ENCODE measurements around the gene SIAH1.
"Not testable (repeated sequence)": the region's sequence is repeated elsewhere in the genome, so short reads cannot be mapped to it uniquely, and the experiment has no call there.

Gene SIAH1

GRCh38 chr16:48366165-48367093, 18.8 kb downstream of the SIAH1 start:
- peak; percentile 91 for DNase-seq (ENCODE audit: low spot score)

DNA sequence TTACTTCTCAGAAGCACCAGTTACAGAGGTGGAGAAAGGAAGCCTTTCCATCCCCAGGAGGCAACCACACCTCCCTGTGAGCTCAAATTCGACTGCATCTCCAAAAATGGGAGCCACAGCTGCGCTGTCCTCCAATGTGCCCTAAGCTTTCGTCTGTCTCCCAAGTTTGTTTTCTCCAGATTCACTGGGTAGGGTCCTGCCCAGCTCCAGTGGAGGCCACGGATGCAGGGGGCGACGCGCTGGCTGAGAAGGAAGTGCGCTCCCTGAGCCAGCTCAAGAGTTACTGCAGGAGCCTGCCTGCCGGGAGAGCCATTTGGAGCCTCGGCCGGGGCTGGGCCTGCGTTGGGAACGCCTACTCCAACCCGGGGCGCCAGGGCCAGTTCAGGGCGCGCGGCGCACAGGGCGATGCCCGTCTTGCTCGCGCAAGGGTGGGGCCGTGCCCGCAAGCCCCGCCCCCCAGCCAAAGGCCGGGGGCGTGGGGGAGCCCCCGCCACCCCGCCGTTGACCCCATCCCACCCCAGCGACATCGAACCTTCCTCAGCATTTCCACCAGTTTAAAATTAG, 19.5 kb downstream of the SIAH1 start:
- peak; percentile 88 for DNase-seq (ENCODE audit: low spot score)

DNA sequence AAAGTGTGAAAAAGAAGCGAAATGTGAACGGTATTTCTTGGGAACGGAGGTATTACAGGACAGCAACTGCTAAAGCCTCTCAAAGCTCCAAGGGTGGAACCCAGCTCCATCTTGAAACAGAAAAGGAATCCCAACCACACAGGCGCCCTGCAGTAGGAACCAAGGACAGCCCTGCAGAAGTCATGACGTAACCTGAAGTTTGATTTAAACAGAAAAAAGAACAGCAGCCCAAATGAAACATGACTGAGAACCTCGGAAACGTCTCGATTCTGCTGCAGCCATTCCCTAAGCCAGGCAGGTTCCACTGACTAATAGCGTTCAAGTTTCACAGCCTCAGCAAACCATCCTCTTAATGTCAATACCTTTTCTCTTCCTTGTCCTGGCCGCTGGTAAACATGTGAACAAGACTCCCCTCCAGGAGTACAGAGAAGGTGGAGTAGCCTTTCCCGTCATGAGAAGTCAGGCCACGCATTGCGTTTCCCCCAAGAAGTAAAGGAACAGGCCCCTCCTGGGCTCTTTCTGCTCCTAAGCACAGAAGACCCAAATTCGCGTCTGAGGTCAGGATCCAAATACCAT, 20.1 kb downstream of the SIAH1 start:
- DNase-seq (ENCODE audit: low spot score) = no peak

- no peak for DNase-seq (ENCODE audit: low spot score)
Observed at GRCh38 chr16:48361540-48362144, 23.6 kb downstream of the SIAH1 start.

DNA sequence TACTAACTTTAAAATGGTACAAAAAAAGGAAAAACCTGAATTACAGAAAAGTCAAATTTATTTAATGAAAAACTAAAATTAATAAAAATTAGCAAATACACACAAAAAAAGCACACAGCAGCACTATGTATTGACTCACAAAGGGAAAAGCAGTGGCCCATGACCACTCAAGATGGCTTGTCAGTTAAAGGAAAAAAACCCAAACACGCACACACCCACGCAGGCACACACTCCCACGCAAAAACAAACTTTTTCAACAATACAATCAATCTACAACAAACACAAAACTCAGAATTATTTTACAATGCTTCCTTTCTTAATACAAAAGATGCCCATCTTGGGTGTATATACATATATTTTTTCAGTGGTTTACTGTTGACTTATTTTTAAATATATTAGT, 24.2 kb downstream of the SIAH1 start:
- DNase-seq (ENCODE audit: low spot score) = no peak

GRCh38 chr16:48359983-48360382, 25.2 kb downstream of the SIAH1 start:
- no peak for DNase-seq (ENCODE audit: low spot score)

DNA sequence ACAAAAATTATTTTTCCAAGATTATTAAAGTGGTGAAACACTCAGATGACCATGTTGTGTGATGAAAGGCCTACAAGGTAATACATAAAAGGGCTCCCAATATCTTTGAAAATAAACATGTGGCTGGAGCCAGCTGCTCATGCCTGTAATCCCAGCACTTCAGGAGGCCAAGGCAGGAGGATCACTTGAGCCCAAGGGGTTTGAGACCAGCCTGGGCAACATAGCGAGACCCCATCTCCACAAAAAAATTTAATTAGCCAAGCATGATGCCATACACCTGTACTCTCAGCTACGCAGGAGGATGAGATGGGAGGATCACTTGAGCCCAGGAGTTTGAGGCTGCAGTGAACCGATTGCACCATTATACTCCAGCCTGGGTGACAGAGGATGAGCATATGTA, 26.8 kb downstream of the SIAH1 start:
- DNase-seq (ENCODE audit: low spot score) = no peak

- no peak for DNase-seq (ENCODE audit: low spot score)
Observed at GRCh38 chr16:48356633-48357376, 28.4 kb downstream of the SIAH1 start.

DNA sequence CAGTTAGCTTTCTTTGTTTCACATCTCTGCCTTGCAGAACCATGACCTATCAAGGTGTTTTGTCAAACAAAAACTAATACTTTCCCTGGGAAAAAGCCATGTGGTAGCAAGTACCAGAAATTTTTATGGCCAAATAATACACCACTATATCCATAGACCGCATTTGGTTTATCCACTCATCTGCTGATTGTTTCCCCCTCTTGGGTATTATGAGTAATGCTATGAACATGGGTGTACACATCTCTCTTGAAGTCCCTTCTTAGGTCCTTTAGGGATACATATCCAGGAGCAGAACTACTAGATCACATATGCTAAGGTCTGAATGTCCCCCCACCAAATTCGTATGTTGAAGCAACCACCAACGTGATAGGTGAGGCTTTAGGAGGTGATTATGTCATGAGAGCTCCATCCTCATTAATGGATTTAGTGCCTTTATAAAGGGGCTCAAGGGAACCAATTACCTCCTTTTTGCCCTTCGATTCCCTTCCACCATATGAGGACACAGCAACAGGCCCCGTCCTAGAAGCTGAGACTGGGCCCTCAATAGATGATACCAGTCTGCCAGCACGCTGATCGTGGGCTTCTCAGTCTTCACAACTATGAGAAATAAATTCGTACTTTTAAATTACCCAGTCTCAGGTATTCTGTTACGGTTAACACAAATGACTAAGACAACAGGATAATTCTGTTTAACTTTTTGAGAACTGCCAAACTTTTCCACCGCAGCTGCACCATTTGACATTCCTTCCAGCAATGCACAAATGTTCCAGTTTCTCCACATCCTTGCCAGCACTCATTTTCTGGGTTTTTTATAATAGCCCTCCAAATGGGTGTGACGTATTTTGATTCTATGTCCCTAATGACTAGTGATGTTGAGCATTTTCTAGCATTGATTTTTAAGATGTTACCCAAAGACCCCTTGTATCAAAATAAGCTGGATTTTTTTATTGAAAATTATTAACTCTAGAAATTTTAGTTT, 30.0 kb downstream of the SIAH1 start:
- no peak for DNase-seq (ENCODE audit: low spot score)

DNA sequence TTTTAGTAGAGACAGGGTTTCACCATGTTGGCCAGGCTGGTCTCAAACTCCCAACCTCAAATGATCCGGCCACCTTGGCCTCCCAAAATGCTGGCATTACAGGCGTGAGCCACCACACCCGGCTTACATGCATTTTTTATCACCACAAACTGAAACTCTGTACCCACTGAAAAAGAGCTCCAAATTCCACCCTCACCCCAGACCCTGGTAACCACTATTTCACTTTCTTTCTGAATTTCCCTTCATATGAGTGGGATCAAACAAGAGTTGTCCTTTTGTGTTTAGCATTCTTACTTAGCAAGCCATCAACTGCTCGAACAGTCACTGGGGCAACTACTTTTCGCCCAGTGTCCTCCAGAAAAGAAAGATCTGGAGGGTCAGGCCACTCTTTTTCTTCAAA, 30.8 kb downstream of the SIAH1 start:
- not testable (repeated sequence) for DNase-seq (ENCODE audit: low spot score)

- peak; percentile 78 for DNase-seq (ENCODE audit: low spot score)
Observed at GRCh38 chr16:48353565-48354163, 31.5 kb downstream of the SIAH1 start.

DNA sequence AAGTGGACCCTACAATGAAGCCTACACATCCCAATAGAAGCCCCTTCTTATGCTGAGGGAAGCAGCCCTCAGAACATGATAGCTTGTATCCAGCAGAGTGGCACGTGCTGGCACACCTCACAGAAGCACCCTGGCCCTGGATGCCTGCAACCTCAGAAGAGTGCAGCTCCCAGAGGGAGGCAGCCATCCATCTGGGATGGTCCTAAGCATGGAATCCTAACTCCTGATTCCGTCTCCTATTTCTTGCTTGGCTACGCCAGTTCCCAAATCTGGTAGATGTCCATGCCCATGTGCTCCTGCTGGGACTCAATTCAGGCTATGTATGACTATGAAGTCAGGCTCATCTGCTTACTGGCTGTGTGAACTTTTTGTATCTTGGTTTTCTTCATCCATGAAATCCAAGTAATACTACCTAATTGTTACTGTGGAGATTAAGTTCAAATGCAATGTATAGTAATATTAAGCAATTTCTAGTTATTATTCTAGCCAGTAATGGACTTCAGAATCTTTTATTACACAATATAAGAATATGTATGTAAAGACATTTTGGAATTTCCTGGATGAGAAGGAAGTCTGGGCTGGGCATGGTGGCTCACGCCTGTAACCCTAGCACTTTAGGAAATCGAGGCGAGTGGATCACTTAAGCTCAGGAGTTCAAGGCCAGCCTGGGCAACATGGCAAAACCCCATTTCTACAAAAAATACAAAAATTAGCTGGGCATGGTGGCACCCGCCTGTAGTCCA, 32.4 kb downstream of the SIAH1 start:
- DNase-seq (ENCODE audit: low spot score) = no peak

DNA sequence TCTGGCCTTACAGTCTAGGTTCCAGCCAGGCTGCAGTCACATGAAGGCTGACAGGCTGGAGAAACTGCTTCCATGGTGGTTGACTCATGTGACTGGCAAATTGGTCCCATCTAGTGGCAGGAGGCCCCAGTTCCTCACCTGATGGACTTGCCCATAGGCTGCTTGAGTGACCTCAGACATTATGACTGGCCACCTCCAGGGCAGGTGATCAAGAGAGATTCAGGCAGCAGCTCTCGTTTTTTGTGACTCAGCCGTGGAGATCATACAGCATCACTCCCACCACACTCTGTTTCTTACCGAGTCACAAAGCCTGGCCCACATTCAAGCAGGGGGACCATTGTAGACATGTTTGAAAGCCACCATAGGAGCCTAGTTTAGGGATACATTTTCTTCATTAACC, 34.5 kb downstream of the SIAH1 start:
- no peak for DNase-seq (ENCODE audit: low spot score)

GRCh38 chr16:48347980-48348379, 37.2 kb downstream of the SIAH1 start:
- no peak for DNase-seq (ENCODE audit: low spot score)

DNA sequence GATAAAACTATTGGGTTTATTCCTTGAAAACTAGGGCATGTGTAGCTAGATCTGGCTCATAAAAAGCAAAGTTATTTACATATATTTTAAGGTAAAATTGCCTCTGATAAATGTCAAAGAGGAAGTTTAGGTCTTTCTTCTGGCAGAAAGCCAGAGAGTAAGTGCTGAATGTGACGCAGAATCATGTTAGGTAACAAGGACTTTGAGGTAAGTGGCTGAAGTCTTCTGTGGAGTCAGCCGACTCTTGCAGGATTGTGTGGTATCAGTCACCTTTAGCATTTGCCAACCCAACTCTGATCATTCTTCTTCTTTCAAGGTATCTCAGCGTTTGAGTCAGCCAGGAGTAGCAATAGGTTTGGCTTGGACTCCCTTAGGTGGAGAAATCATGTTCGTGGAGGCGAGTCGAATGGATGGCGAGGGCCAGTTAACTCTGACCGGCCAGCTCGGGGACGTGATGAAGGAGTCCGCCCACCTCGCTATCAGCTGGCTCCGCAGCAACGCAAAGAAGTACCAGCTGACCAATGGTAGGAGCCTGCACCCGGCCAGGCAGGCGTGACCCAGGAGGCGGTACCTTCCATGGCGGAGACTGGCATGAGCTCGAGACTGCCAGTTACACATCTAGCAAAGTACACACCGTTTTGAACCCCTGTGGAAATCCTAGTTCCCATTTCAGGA, 37.9 kb downstream of the SIAH1 start:
- no peak for DNase-seq (ENCODE audit: low spot score)

- no peak for DNase-seq (ENCODE audit: low spot score)
Observed at GRCh38 chr16:48342591-48342990, 42.6 kb downstream of the SIAH1 start.

GRCh38 chr16:48340054-48340453, 45.2 kb downstream of the SIAH1 start:
- no peak for DNase-seq (ENCODE audit: low spot score)

GRCh38 chr16:48335961-48336360, 49.3 kb downstream of the SIAH1 start:
- no peak for DNase-seq (ENCODE audit: low spot score)

GRCh38 chr16:48334325-48334724, 50.9 kb downstream of the SIAH1 start:
- DNase-seq (ENCODE audit: low spot score) = no peak
